ENCODE data around the gene ARHGEF3. TPM values are rescaled to one million over a fixed set of nuclear protein-coding genes. Genes with fewer than 3 reads are reported as not detected.

Gene ARHGEF3
- total RNA-seq (2022) = 10.2 and 14.8 TPM in 2 replicates
- Bru-seq, nascent RNA = percentile 62 among the genes with signal in this experiment
- BruChase-seq, experiment 1, labeled RNA remaining after a 2-hour chase = percentile 54 among the genes with signal in this experiment
- percentile 50 among the genes with signal in this experiment for BruChase-seq, experiment 2, labeled RNA remaining after a 6-hour chase
- long read RNA-seq, partial matches to known transcripts = 3 of 12 reads
- long read RNA-seq, other reads (novel, unspliced or antisense) = 8 of 12 reads

DNA sequence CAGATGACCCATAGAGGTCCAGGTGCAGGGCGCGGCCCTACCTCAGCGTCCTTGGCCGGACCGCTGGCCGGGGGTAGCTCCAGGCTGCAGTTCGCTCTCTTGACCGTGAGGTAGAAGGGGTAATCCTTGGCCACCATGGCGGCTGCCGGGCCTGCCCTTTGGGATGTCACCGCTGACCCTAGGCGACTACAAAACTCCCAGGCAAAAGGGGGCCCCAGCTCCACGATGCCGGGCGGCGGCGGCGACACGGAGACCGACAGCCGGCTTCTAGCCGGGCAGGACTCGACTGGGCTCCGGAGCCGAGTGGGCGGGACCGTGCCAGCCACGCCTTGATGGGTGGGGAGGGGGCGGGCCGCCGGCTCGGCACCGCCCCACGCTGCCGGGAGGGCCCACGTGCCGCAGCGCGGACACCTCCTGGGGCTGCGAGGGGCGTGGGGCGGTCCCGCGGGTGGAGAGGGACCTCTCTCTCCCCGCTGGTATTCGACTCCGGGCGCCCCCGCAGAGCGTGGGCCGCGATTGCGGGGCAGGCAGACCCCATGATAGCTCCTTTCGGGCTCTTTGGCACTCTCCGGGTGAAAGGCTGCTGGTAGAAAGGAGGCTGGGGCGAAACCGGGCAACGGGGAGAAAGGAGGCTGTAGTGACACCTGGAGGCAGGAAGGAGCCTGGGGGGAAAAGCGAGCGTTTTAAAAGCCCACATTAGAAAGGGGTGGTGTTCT, at the start of gene ARHGEF3:
Gene ARHGEF3 (minus strand): TSS at position 288 of the 716 bp plus-strand sequence. CDS start 151 bp downstream, at position 137.
- POLR2A ChIA-PET = interaction anchor here (0.7 to 0.9 kb wide), 2 partner anchors 16 to 23 kb away, joined by 3 to 13 read pairs; no protein-coding TSS in a partner anchor
- peak; percentile 82 to 84 for DNase-seq
- H3K36me3 ChIP-seq (ENCODE audit: control insufficient read depth, insufficient read depth, low read length) = no peaks in the 10 kb centered on the region
- Mint-ChIP-seq H3K9me3 (ENCODE audit: unreplicated experiment) (no peaks in the 10 kb centered on the region), H3K27me3 (ENCODE audit: insufficient read depth, unreplicated experiment) (no peaks in the 10 kb centered on the region), H3K36me3 (ENCODE audit: insufficient read depth, unreplicated experiment) (peaks cover 5% of the 10 kb centered on the region), H3K27ac (ENCODE audit: unreplicated experiment) (peak within 1 kb of the TSS; percentile 45), H3K4me1 (ENCODE audit: low read depth, unreplicated experiment) (no peaks in the 10 kb centered on the region), H3K4me3 (ENCODE audit: unreplicated experiment) (peak within 1 kb of the TSS; percentile 79)
- no peaks in the 10 kb centered on the region for H3K9me3 ChIP-seq
- H3K27me3 ChIP-seq (replicated peaks; ENCODE audit: control insufficient read depth, insufficient read depth, low read length) = no peaks in the 10 kb centered on the region
- intact Hi-C loops (cut with micrococcal nuclease; ENCODE audit: unreplicated experiment) = loop anchor here (1.0 kb wide), 1 partner anchor 187 kb away; no protein-coding TSS in a partner anchor
- H3K4me1 ChIP-seq = peaks cover 14% of the 10 kb centered on the region
- H3K4me3 ChIP-seq (ENCODE audit: low read depth, low read length) = peak within 1 kb of the TSS; percentile 79
- CTCF ChIA-PET = interaction anchor here (0.6 to 4.3 kb wide), 24 partner anchors 10 to 545 kb away, joined by 3 to 42 read pairs (median 5); partner anchors contain the start of gene TASOR
- BruUV-seq (replicated peaks) = no TSS peak
- TF ChIP-seq, protein P1, sequence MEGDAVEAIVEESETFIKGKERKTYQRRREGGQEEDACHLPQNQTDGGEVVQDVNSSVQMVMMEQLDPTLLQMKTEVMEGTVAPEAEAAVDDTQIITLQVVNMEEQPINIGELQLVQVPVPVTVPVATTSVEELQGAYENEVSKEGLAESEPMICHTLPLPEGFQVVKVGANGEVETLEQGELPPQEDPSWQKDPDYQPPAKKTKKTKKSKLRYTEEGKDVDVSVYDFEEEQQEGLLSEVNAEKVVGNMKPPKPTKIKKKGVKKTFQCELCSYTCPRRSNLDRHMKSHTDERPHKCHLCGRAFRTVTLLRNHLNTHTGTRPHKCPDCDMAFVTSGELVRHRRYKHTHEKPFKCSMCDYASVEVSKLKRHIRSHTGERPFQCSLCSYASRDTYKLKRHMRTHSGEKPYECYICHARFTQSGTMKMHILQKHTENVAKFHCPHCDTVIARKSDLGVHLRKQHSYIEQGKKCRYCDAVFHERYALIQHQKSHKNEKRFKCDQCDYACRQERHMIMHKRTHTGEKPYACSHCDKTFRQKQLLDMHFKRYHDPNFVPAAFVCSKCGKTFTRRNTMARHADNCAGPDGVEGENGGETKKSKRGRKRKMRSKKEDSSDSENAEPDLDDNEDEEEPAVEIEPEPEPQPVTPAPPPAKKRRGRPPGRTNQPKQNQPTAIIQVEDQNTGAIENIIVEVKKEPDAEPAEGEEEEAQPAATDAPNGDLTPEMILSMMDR (IDR thresholded peaks at IDR 0.05; ENCODE audit: insufficient read depth in 1 of 2, low read depth in 1 of 2, low read length in 1 of 2, severe bottlenecking in 1 of 2, unreplicated experiment in 1 of 2) = peak; percentile 32 to 83

DNA sequence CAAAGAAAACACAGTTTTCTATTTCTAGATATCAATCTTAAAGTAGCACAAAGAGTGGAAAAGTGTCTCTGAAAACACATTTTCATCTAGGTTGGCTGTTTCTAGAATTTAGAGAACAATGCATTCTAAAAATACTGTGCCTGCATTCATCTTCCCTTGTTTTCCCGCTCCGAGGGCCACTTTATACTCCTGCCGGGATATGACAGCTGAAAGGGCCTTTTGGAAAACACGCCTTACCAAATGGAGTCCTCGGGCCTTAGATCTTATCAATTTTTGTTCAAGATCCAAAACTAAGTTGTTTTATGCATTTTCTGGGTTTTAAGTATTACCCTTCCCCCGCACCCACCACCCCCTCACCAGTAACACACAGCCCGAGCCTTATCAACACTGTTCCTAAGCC, 47.9 kb upstream of the ARHGEF3 start:
- Histone ChIP-seq H3K4me3 (ENCODE audit: low read depth, low read length) (no peak overlapping the region), H3K27me3 (replicated peaks; ENCODE audit: control insufficient read depth, insufficient read depth, low read length) (no peaks in the 10 kb centered on the region), H3K36me3 (ENCODE audit: control insufficient read depth, insufficient read depth, low read length) (no peaks in the 10 kb centered on the region), H3K9me3 (no peaks in the 10 kb centered on the region), H3K4me1 (no peaks in the 10 kb centered on the region)
- H3K4me1 Mint-ChIP-seq (ENCODE audit: low read depth, unreplicated experiment) = no peaks in the 10 kb centered on the region
- CTCF ChIA-PET = no interaction called here
- BruUV-seq (replicated peaks) = no TSS peak
- DNase-seq = no peak
- no peaks in the 10 kb centered on the region for H3K27me3 Mint-ChIP-seq (ENCODE audit: insufficient read depth, unreplicated experiment)
- no peak overlapping the region for H3K27ac Mint-ChIP-seq (ENCODE audit: unreplicated experiment)
- H3K9me3 Mint-ChIP-seq (ENCODE audit: unreplicated experiment) = no peaks in the 10 kb centered on the region
- POLR2A ChIA-PET = no interaction called here
- H3K4me3 Mint-ChIP-seq (ENCODE audit: unreplicated experiment) = no peak overlapping the region
- no peaks in the 10 kb centered on the region for H3K36me3 Mint-ChIP-seq (ENCODE audit: insufficient read depth, unreplicated experiment)
- TF ChIP-seq, protein P1 (IDR thresholded peaks at IDR 0.05; ENCODE audit: insufficient read depth in 1 of 2, low read depth in 1 of 2, low read length in 1 of 2, severe bottlenecking in 1 of 2, unreplicated experiment in 1 of 2) = no peak
- intact Hi-C loops (cut with micrococcal nuclease; ENCODE audit: unreplicated experiment) = no loop called here

- H3K4me1 ChIP-seq = no peaks in the 10 kb centered on the region
- CTCF ChIA-PET = no interaction called here
- Mint-ChIP-seq H3K9me3 (ENCODE audit: unreplicated experiment) (no peaks in the 10 kb centered on the region), H3K36me3 (ENCODE audit: insufficient read depth, unreplicated experiment) (no peaks in the 10 kb centered on the region), H3K4me3 (ENCODE audit: unreplicated experiment) (no peak overlapping the region), H3K4me1 (ENCODE audit: low read depth, unreplicated experiment) (no peaks in the 10 kb centered on the region), H3K27ac (ENCODE audit: unreplicated experiment) (no peak overlapping the region), H3K27me3 (ENCODE audit: insufficient read depth, unreplicated experiment) (no peaks in the 10 kb centered on the region)
- POLR2A ChIA-PET = no interaction called here
- H3K9me3 ChIP-seq = no peaks in the 10 kb centered on the region
- DNase-seq = no peak
- H3K36me3 ChIP-seq (ENCODE audit: control insufficient read depth, insufficient read depth, low read length) = no peaks in the 10 kb centered on the region
- H3K27me3 ChIP-seq (replicated peaks; ENCODE audit: control insufficient read depth, insufficient read depth, low read length) = no peaks in the 10 kb centered on the region
- BruUV-seq (replicated peaks) = no TSS peak
- intact Hi-C loops (cut with micrococcal nuclease; ENCODE audit: unreplicated experiment) = no loop called here
- TF ChIP-seq, protein P1 (IDR thresholded peaks at IDR 0.05; ENCODE audit: insufficient read depth in 1 of 2, low read depth in 1 of 2, low read length in 1 of 2, severe bottlenecking in 1 of 2, unreplicated experiment in 1 of 2) = no peak
- no peak overlapping the region for H3K4me3 ChIP-seq (ENCODE audit: low read depth, low read length)
Measured at GRCh38 chr3:56845505-56845904, 43.8 kb upstream of the ARHGEF3 start.
